GM18507 (cell line): ENCODE measurements around the gene OR9I1.

Source experiments
- DNase-seq: peaks from one replicate; pipeline ENCODE4 v3.0.0; 2011; ENCODE audit warnings: low read depth; ENCODE audit not compliant: insufficient read length; ENCODE audit errors: extremely low spot score
- FAIRE-seq: peaks from 2 replicates; lab custom pipeline; 2011; peaks lifted over from hg19 to GRCh38; lab: Jason Lieb, UNC

OR9I1 gene, protein sequence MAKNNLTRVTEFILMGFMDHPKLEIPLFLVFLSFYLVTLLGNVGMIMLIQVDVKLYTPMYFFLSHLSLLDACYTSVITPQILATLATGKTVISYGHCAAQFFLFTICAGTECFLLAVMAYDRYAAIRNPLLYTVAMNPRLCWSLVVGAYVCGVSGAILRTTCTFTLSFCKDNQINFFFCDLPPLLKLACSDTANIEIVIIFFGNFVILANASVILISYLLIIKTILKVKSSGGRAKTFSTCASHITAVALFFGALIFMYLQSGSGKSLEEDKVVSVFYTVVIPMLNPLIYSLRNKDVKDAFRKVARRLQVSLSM

GRCh38 chr11:58125469-58125868, at the start of gene OR9I1:
OR9I1 (minus strand) TSS chr11:58125530; CDS start chr11:58119444, 6,086 bp downstream.
- FAIRE-seq, result no peak
- no peak for DNase-seq

DNA sequence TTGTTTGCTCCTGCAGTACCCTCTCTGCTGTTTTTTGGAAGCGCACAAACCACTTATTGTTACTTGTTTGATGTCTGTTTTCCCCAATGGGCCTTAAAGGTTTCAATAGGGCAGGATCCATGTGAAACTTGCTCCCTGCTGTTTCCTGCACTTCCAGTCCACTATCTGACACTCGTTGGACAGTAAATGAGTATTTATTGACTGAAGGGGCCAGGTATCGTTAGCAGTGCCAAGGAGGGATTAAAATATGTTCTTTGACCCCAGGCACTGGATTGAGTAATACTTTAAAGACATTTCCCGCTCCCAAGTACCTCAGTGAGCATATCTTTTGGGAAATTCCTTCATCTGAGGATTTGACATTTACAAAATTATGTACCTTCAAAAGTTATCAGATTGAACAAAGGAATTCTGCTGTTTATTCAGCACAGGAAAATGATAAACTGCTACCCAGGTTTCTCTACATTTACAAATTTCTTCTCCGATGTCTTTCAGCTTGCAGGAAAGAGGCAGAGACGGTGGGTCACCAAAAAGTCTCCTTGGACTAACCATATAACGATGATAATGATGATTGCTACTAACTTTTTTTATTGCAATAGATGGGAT, 40.3 kb upstream of the OR9I1 start:
- FAIRE-seq (no peak), DNase-seq (no peak)

GRCh38 chr11:58164990-58165389, 39.7 kb upstream of the OR9I1 start:
- DNase-seq, result no peak
- FAIRE-seq, result no peak

- DNase-seq (no peak), FAIRE-seq (no peak)
Measured at GRCh38 chr11:58164389-58164788, 39.1 kb upstream of the OR9I1 start.

DNA sequence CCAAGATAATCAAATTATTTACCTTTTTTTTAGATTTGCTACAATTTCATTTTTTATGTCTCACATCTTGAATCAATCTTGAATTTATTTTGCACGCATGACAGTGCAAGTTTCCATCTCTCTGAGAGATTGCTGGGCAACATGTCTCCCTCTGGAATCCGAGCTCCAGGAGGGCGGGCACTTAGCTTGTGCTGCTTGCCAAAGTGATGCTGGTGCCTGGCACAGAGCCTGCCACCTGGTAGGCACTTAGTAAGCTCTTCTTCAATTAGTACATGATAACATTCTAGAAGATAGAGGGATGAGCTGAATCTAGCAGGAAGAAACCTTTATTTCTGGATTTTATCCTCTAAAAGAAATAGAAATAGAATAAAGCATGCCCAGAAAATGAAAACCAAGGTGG, 27.5 kb upstream of the OR9I1 start:
- no peak for DNase-seq
- no peak for FAIRE-seq

- DNase-seq (no peak), FAIRE-seq (no peak)
Measured at GRCh38 chr11:58142761-58143160, 17.4 kb upstream of the OR9I1 start.

GRCh38 chr11:58135171-58135570, 9.8 kb upstream of the OR9I1 start:
- DNase-seq, result no peak

DNA sequence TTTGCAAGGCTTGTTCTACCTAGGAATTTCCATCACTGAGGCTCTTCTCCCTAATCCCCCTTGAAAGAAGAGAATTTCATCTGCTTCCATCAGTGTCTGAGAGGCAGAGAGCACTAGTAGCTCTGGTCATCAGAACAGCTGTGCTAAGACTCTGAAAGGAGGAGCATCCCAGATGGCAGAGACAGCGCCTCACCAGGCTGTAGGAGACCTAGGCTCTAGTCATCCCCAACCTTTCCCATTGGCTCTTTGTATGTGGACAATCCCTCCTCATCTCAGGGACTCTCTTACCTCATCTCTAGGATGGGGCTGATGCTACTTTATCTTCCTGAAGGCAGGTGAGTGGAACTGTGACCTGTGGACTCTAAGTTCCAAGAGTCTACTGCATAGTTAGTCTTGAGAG, 8.8 kb upstream of the OR9I1 start:
- no peak for FAIRE-seq

More at GRCh38 chr11:58135171-58135570, 9.8 kb upstream of the OR9I1 start:
- FAIRE-seq, result no peak

GRCh38 chr11:58133309-58134076, 8.2 kb upstream of the OR9I1 start:
- DNase-seq, result no peak
- no peak for FAIRE-seq

More for the DNA sequence above, 8.8 kb upstream of the OR9I1 start:
- DNase-seq, result no peak

DNA sequence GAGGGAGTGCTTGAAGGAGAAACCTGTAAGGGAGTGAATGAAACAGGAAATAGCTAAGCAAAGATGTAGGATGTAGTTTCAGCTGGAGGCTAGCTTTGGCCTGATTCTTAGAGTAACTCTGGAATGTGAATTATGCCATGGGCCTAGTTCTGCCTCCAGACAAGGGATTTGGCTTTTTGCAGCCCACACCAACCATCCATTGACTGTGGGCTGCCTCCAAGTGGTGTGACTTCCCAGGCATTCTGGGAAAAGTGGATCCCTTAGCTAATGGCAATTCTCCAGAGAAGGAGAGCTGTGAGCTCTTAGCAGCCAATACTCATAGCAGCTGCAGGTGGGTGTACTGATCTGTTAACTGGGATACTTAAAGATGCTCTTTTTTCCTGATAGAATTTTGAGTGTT, 2.0 kb upstream of the OR9I1 start:
- FAIRE-seq, result no peak

GRCh38 chr11:58121096-58121495, 4.2 kb downstream of the OR9I1 start:
- DNase-seq (no peak), FAIRE-seq (no peak)

More for the DNA sequence above, 2.0 kb upstream of the OR9I1 start:
- DNase-seq, result no peak

GRCh38 chr11:58097437-58097836, 27.9 kb downstream of the OR9I1 start:
- FAIRE-seq, result no peak
- DNase-seq, result no peak

GRCh38 chr11:58086528-58086927, 38.8 kb downstream of the OR9I1 start:
- no peak for FAIRE-seq

GRCh38 chr11:58075781-58076180, 49.5 kb downstream of the OR9I1 start:
- DNase-seq (no peak), FAIRE-seq (no peak)

More at GRCh38 chr11:58086528-58086927, 38.8 kb downstream of the OR9I1 start:
- no peak for DNase-seq

DNA sequence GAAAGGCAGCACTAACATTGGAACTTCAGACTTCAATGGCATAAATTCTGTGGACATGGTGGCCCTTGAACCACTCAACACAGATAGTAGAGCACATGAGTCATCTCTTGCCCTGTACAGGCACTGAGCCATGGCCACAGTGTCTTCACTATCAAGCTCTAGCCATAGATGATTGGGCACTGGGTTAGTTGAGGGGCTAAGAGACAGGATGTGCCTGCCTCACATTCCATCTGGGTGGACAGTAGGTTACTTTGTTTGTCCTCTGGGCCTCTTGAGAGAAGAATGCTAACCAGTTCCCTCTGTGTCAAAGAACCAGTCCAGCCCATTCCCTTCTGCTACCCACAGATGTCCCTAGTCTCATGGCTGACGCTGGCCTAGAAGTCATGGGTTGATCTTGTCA, 54.7 kb downstream of the OR9I1 start:
- FAIRE-seq (no peak), DNase-seq (no peak)

GRCh38 chr11:58068655-58069054, 56.7 kb downstream of the OR9I1 start:
- FAIRE-seq, result no peak
- DNase-seq, result no peak

DNA sequence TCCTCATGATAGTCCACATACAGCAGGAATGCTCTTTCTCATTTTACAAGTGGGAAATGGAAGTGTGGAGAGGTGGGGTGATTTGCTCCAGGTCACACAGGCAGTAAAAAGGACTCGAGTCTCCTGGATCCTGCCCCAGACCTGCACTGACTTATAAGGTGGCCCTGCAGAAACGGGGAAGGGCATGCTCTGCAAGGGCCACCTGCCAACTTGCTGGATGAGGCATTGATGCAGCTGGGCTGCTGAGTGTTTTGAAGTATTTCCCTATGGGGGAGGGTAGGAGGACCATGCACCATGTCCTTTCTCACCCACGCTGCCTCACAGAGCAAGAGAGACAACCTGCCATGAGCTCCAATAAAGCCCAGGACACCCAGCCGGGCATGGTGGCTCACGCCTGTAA, 57.6 kb downstream of the OR9I1 start:
- FAIRE-seq (no peak), DNase-seq (no peak)
